ENCODE results near the gene BANF1. TPM values are rescaled to one million over a fixed set of nuclear protein-coding genes. Genes with fewer than 3 reads are reported as not detected.
"Not testable (repeated sequence)": the region's sequence is repeated elsewhere in the genome, so short reads cannot be mapped to it uniquely, and the experiment has no call there.

Gene BANF1
- polyA plus RNA-seq, 2 donors: 142 to 246 TPM

GRCh38 chr11:66008468-66009101 lies 6.3 kb downstream of the BANF1 start:
- H3K27ac ChIP-seq (ENCODE audit: low read depth in 2 of 2, low read length in 1 of 2): peak overlapping the region in 1 of 2 donors; percentile 29

GRCh38 chr11:66010036-66010435 lies 7.7 kb downstream of the BANF1 start:
- H3K36me3 ChIP-seq (ENCODE audit: control insufficient read depth in 2 of 2, insufficient read depth in 2 of 2, low read length in 1 of 2); H3K4me1 ChIP-seq (ENCODE audit: control insufficient read depth in 2 of 2, insufficient read depth in 2 of 2, low read length in 1 of 2); H3K27me3 ChIP-seq (ENCODE audit: control insufficient read depth in 1 of 2, insufficient read depth in 2 of 2, low read length in 2 of 2); H3K4me3 ChIP-seq (ENCODE audit: low read depth in 1 of 2, low read length in 2 of 2); H3K9me3 ChIP-seq (ENCODE audit: control insufficient read depth in 2 of 2, insufficient read depth in 1 of 2, low read depth in 1 of 2, low read length in 1 of 2); H3K27ac ChIP-seq (ENCODE audit: low read depth in 2 of 2, low read length in 1 of 2): not testable (repeated sequence)
- WGBS, 2 donors: 60 to 79% methylated on average over 4 of the region's 4 CpGs

More at GRCh38 chr11:66008468-66009101, 6.3 kb downstream of the BANF1 start:
- Histone ChIP-seq H3K4me1 (ENCODE audit: control insufficient read depth in 2 of 2, insufficient read depth in 2 of 2, low read length in 1 of 2) (peaks cover 3% of the 10 kb centered on the region in 2 donors), H3K27me3 (ENCODE audit: control insufficient read depth in 1 of 2, insufficient read depth in 2 of 2, low read length in 2 of 2) (no peaks in the 10 kb centered on the region), H3K9me3 (ENCODE audit: control insufficient read depth in 2 of 2, insufficient read depth in 1 of 2, low read depth in 1 of 2, low read length in 1 of 2) (no peaks in the 10 kb centered on the region), H3K36me3 (ENCODE audit: control insufficient read depth in 2 of 2, insufficient read depth in 2 of 2, low read length in 1 of 2) (peaks cover 0 to 4% of the 10 kb centered on the region in 2 donors), H3K4me3 (ENCODE audit: low read depth in 1 of 2, low read length in 2 of 2) (no peak overlapping the region)
- WGBS, 2 donors: 39 to 48% methylated on average over 10 of the region's 10 CpGs

GRCh38 chr11:66011239-66011784 lies 9.0 kb downstream of the BANF1 start:
- H3K27me3 ChIP-seq (ENCODE audit: control insufficient read depth in 1 of 2, insufficient read depth in 2 of 2, low read length in 2 of 2): no peaks in the 10 kb centered on the region
- no peaks in the 10 kb centered on the region for H3K36me3 ChIP-seq (ENCODE audit: control insufficient read depth in 2 of 2, insufficient read depth in 2 of 2, low read length in 1 of 2)
- 43 to 48% methylated on average over 12 to 14 of the region's 14 CpGs for WGBS, 2 donors
- no peaks in the 10 kb centered on the region for H3K9me3 ChIP-seq (ENCODE audit: control insufficient read depth in 2 of 2, insufficient read depth in 1 of 2, low read depth in 1 of 2, low read length in 1 of 2)
- H3K4me1 ChIP-seq (ENCODE audit: control insufficient read depth in 2 of 2, insufficient read depth in 2 of 2, low read length in 1 of 2): peaks cover 2 to 3% of the 10 kb centered on the region in 2 donors
- H3K27ac ChIP-seq (ENCODE audit: low read depth in 2 of 2, low read length in 1 of 2): peak overlapping the region; percentile 85 to 90
- peak overlapping the region; percentile 42 to 46 for H3K4me3 ChIP-seq (ENCODE audit: low read depth in 1 of 2, low read length in 2 of 2)

- no peaks in the 10 kb centered on the region for H3K27me3 ChIP-seq (ENCODE audit: control insufficient read depth in 1 of 2, insufficient read depth in 2 of 2, low read length in 2 of 2)
Observed at GRCh38 chr11:66011785-66012303, 9.5 kb downstream of the BANF1 start, which contains the start of gene CST6. Gene CST6 (plus strand): TSS chr11:66012008. CDS start chr11:66012045, 37 bp downstream.

GRCh38 chr11:66012371-66012945 lies 10.2 kb downstream of the BANF1 start:
- H3K27me3 ChIP-seq (ENCODE audit: control insufficient read depth in 1 of 2, insufficient read depth in 2 of 2, low read length in 2 of 2): no peaks in the 10 kb centered on the region
- no peaks in the 10 kb centered on the region for H3K36me3 ChIP-seq (ENCODE audit: control insufficient read depth in 2 of 2, insufficient read depth in 2 of 2, low read length in 1 of 2)
- WGBS, 2 donors: 57 to 59% methylated on average over 11 of the region's 12 CpGs
- peak overlapping the region; percentile 42 to 46 for H3K4me3 ChIP-seq (ENCODE audit: low read depth in 1 of 2, low read length in 2 of 2)
- no peaks in the 10 kb centered on the region for H3K9me3 ChIP-seq (ENCODE audit: control insufficient read depth in 2 of 2, insufficient read depth in 1 of 2, low read depth in 1 of 2, low read length in 1 of 2)
- peak overlapping the region; percentile 85 to 90 for H3K27ac ChIP-seq (ENCODE audit: low read depth in 2 of 2, low read length in 1 of 2)
- peaks cover 2 to 3% of the 10 kb centered on the region in 2 donors for H3K4me1 ChIP-seq (ENCODE audit: control insufficient read depth in 2 of 2, insufficient read depth in 2 of 2, low read length in 1 of 2)

More at GRCh38 chr11:66011785-66012303, 9.5 kb downstream of the BANF1 start, which contains the start of gene CST6:
- no peaks in the 10 kb centered on the region for H3K9me3 ChIP-seq (ENCODE audit: control insufficient read depth in 2 of 2, insufficient read depth in 1 of 2, low read depth in 1 of 2, low read length in 1 of 2)
- H3K4me3 ChIP-seq (ENCODE audit: low read depth in 1 of 2, low read length in 2 of 2): peak within 1 kb of the TSS; percentile 42 to 46
- WGBS, 2 donors: 5 to 6% methylated on average over 55 to 61 of the region's 61 CpGs
- peak within 1 kb of the TSS; percentile 85 to 90 for H3K27ac ChIP-seq (ENCODE audit: low read depth in 2 of 2, low read length in 1 of 2)
- H3K36me3 ChIP-seq (ENCODE audit: control insufficient read depth in 2 of 2, insufficient read depth in 2 of 2, low read length in 1 of 2): no peaks in the 10 kb centered on the region
- peaks cover 2 to 3% of the 10 kb centered on the region in 2 donors for H3K4me1 ChIP-seq (ENCODE audit: control insufficient read depth in 2 of 2, insufficient read depth in 2 of 2, low read length in 1 of 2)

GRCh38 chr11:66012946-66013761 lies 10.9 kb downstream of the BANF1 start:
- Histone ChIP-seq H3K4me1 (ENCODE audit: control insufficient read depth in 2 of 2, insufficient read depth in 2 of 2, low read length in 1 of 2) (peaks cover 2 to 3% of the 10 kb centered on the region in 2 donors), H3K36me3 (ENCODE audit: control insufficient read depth in 2 of 2, insufficient read depth in 2 of 2, low read length in 1 of 2) (no peaks in the 10 kb centered on the region), H3K4me3 (ENCODE audit: low read depth in 1 of 2, low read length in 2 of 2) (peak overlapping the region; percentile 15 to 42), H3K9me3 (ENCODE audit: control insufficient read depth in 2 of 2, insufficient read depth in 1 of 2, low read depth in 1 of 2, low read length in 1 of 2) (no peaks in the 10 kb centered on the region), H3K27me3 (ENCODE audit: control insufficient read depth in 1 of 2, insufficient read depth in 2 of 2, low read length in 2 of 2) (no peaks in the 10 kb centered on the region), H3K27ac (ENCODE audit: low read depth in 2 of 2, low read length in 1 of 2) (peak overlapping the region; percentile 43 to 90)
- 53% methylated on average over 12 of the region's 12 CpGs for WGBS, 2 donors

- Histone ChIP-seq H3K27ac (ENCODE audit: low read depth in 2 of 2, low read length in 1 of 2) (no peak overlapping the region), H3K27me3 (ENCODE audit: control insufficient read depth in 1 of 2, insufficient read depth in 2 of 2, low read length in 2 of 2) (no peaks in the 10 kb centered on the region), H3K4me3 (ENCODE audit: low read depth in 1 of 2, low read length in 2 of 2) (no peak overlapping the region), H3K36me3 (ENCODE audit: control insufficient read depth in 2 of 2, insufficient read depth in 2 of 2, low read length in 1 of 2) (no peaks in the 10 kb centered on the region), H3K4me1 (ENCODE audit: control insufficient read depth in 2 of 2, insufficient read depth in 2 of 2, low read length in 1 of 2) (peaks cover 2 to 3% of the 10 kb centered on the region in 2 donors), H3K9me3 (ENCODE audit: control insufficient read depth in 2 of 2, insufficient read depth in 1 of 2, low read depth in 1 of 2, low read length in 1 of 2) (no peaks in the 10 kb centered on the region)
- WGBS, 2 donors: 73 to 74% methylated on average over 7 of the region's 7 CpGs
Observed at GRCh38 chr11:66013762-66014100, 11.4 kb downstream of the BANF1 start.

- Histone ChIP-seq H3K4me3 (ENCODE audit: low read depth in 1 of 2, low read length in 2 of 2) (no peak overlapping the region), H3K27me3 (ENCODE audit: control insufficient read depth in 1 of 2, insufficient read depth in 2 of 2, low read length in 2 of 2) (no peaks in the 10 kb centered on the region), H3K9me3 (ENCODE audit: control insufficient read depth in 2 of 2, insufficient read depth in 1 of 2, low read depth in 1 of 2, low read length in 1 of 2) (no peaks in the 10 kb centered on the region), H3K36me3 (ENCODE audit: control insufficient read depth in 2 of 2, insufficient read depth in 2 of 2, low read length in 1 of 2) (no peaks in the 10 kb centered on the region), H3K27ac (ENCODE audit: low read depth in 2 of 2, low read length in 1 of 2) (no peak overlapping the region), H3K4me1 (ENCODE audit: control insufficient read depth in 2 of 2, insufficient read depth in 2 of 2, low read length in 1 of 2) (peaks cover 2 to 3% of the 10 kb centered on the region in 2 donors)
- 91 to 93% methylated on average over 6 of the region's 6 CpGs for WGBS, 2 donors
Observed at GRCh38 chr11:66014804-66015453, 12.6 kb downstream of the BANF1 start.

- Histone ChIP-seq H3K4me3 (ENCODE audit: low read depth in 1 of 2, low read length in 2 of 2) (no peak overlapping the region), H3K27ac (ENCODE audit: low read depth in 2 of 2, low read length in 1 of 2) (no peak overlapping the region), H3K27me3 (ENCODE audit: control insufficient read depth in 1 of 2, insufficient read depth in 2 of 2, low read length in 2 of 2) (no peaks in the 10 kb centered on the region), H3K4me1 (ENCODE audit: control insufficient read depth in 2 of 2, insufficient read depth in 2 of 2, low read length in 1 of 2) (peaks cover 2 to 3% of the 10 kb centered on the region in 2 donors), H3K36me3 (ENCODE audit: control insufficient read depth in 2 of 2, insufficient read depth in 2 of 2, low read length in 1 of 2) (no peaks in the 10 kb centered on the region), H3K9me3 (ENCODE audit: control insufficient read depth in 2 of 2, insufficient read depth in 1 of 2, low read depth in 1 of 2, low read length in 1 of 2) (no peaks in the 10 kb centered on the region)
- WGBS, 2 donors: 66 to 76% methylated on average over 7 of the region's 7 CpGs
Observed at GRCh38 chr11:66015454-66015881, 13.2 kb downstream of the BANF1 start.
